Transverse colon (tissue), 4 donors: ENCODE measurements around the gene KDM2B. TPM values are rescaled to one million over a fixed set of nuclear protein-coding genes. Genes with fewer than 3 reads are reported as not detected.

ENCODE experiments used
- DNase-seq: peaks from one replicate; pipeline ENCODE4 v3.0.0-alpha.2; 2019
- H3K27ac ChIP-seq, 4 donors: fragments of 200-600 bp; sonication (generic); 2 replicates each; pipeline ENCODE4 v1.5.1; 2016 to 2018; ENCODE audit warnings: inconsistent platforms in 4 of 4
- H3K27me3 ChIP-seq: fragments of 200-600 bp; sonication (generic); 2 replicates; pipeline ENCODE4 v1.5.1; 2017; ENCODE audit warnings: inconsistent platforms
- H3K36me3 ChIP-seq, 4 donors: fragments of 200-600 bp; sonication (generic); 2 replicates each; pipeline ENCODE4 v1.5.1; 2017 to 2019; ENCODE audit warnings: inconsistent platforms in 4 of 4
- H3K4me1 ChIP-seq, 4 donors: fragments of 200-600 bp; sonication (generic); 2 replicates each; pipeline ENCODE4 v1.5.1; 2017 to 2020; ENCODE audit warnings: inconsistent platforms in 4 of 4
- H3K4me3 ChIP-seq, 4 donors: fragments of 200-600 bp; sonication (generic); 1 replicate in 1 of 4; 2 replicates in 3 of 4; pipeline versions ENCODE4 v1.5.1 to v1.6.1; 2017 to 2019; ENCODE audit warnings: inconsistent platforms in 4 of 4
- H3K9me3 ChIP-seq, 2 donors: fragments of 200-600 bp; sonication (generic); 2 replicates each; pipeline ENCODE4 v1.5.1; 2017 to 2019; ENCODE audit warnings: inconsistent platforms in 2 of 2
- EP300 ChIP-seq: sonication (generic); formaldehyde crosslinking; IDR thresholded peaks from one replicate; pipeline ENCODE4 v1.6.1; 2017; ENCODE audit warnings: antibody characterized with exemption, low read depth
- POLR2A ChIP-seq: fragments of 450-650 bp; IDR thresholded peaks from one replicate; pipeline ENCODE4 v1.6.1; 2016; ENCODE audit warnings: antibody characterized with exemption, mild to moderate bottlenecking, moderate library complexity
- POLR2AphosphoS5 ChIP-seq, 3 donors: sonication (generic); formaldehyde crosslinking; IDR thresholded peaks; one replicate each; pipeline ENCODE4 v1.6.1; 2016; ENCODE audit warnings: antibody characterized with exemption in 3 of 3
- WGBS, 2 donors: methylation state at CpG; one replicate each; pipeline ENCODE4 v1.1.5; 2018; ENCODE audit warnings: low coverage in 1 of 2; 5-methylcytosine and 5-hydroxymethylcytosine counted together
- in situ Hi-C, 4 donors: fragments of 200-750 bp; cut with MboI; loops; one replicate each; pipeline versions ENCODE4 v1.15.0 to v1.15.1; 2017; ENCODE audit warnings: low sequenced_read_pairs in 3 of 4, low pct_ligation_motif_present in 1 of 4, low pct_unique_long_range_greater_than_20kb in 1 of 4
- intact Hi-C: fragments of 100-400 bp; cut with DNase I; formaldehyde crosslinking; loops from one replicate; pipeline ENCODE4 v1.15.1; 2023; ENCODE audit warnings: low total_unique reads
- total RNA-seq, 4 donors: library from RNA; depleted of rRNA; stranded (reverse); fragments of >200 nt; gene quantifications; one replicate each; pipeline ENCODE4 v1.1.0, GENCODE V29; 2016
- TF ChIP-seq, protein P1 (sequence below), 5 experiments: fragments of 200-600 bp in 3 of 5; fragments of 450-650 bp in 2 of 5; sonication (generic) in 3 of 5; IDR thresholded peaks; 1 replicate in 2 of 5; 2 replicates in 3 of 5; pipeline ENCODE4 v1.5.1; 2016 to 2017; ENCODE audit warnings: antibody characterized with exemption in 5 of 5, inconsistent platforms in 3 of 5, mild to moderate bottlenecking in 2 of 5, moderate library complexity in 1 of 5

KDM2B gene
- total RNA-seq, 4 donors from 2014 or later = 7.2 to 39.3 (median 15.2) TPM

DNA sequence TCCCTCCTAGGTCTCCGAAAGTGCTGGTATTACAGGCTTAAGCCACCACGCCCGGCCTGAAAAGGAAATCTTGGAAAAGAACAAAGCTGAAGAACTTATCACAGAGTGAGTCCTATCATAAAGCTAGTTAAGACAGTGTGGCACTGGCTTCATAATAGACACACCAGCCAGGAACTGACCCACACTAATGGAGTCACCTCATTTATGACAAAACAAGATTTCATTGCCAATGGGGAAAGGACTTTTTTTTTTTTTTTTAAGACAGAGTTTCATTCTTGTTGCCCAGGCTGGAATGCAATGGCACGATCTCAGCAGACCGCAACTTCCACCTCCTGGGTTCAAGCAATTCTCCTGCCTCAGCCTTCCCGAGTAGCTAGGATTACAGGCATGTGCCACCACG lies 15.7 kb downstream of the KDM2B start:
- intact Hi-C loops (no loop called here), in situ Hi-C loops (loop anchor here in 1 of 4 donors (10.0 kb wide), 1 partner anchor 50 kb away; no protein-coding TSS in a partner anchor)
- 84 to 87% methylated on average over 7 of the region's 7 CpGs for WGBS, 2 donors
- DNase-seq = no peak
- no peak overlapping the region for H3K27ac ChIP-seq
- no peaks in the 10 kb centered on the region for H3K9me3 ChIP-seq
- peaks cover 0 to 4% (median 0%) of the 10 kb centered on the region in 4 donors for H3K36me3 ChIP-seq
- H3K4me1 ChIP-seq = peaks cover 0 to 17% (median 4%) of the 10 kb centered on the region in 4 donors
- no peak for TF ChIP-seq POLR2AphosphoS5 (IDR thresholded peaks at IDR 0.05)
- TF ChIP-seq POLR2A = no peak
- no peak for TF ChIP-seq EP300
- TF ChIP-seq, protein P1, sequence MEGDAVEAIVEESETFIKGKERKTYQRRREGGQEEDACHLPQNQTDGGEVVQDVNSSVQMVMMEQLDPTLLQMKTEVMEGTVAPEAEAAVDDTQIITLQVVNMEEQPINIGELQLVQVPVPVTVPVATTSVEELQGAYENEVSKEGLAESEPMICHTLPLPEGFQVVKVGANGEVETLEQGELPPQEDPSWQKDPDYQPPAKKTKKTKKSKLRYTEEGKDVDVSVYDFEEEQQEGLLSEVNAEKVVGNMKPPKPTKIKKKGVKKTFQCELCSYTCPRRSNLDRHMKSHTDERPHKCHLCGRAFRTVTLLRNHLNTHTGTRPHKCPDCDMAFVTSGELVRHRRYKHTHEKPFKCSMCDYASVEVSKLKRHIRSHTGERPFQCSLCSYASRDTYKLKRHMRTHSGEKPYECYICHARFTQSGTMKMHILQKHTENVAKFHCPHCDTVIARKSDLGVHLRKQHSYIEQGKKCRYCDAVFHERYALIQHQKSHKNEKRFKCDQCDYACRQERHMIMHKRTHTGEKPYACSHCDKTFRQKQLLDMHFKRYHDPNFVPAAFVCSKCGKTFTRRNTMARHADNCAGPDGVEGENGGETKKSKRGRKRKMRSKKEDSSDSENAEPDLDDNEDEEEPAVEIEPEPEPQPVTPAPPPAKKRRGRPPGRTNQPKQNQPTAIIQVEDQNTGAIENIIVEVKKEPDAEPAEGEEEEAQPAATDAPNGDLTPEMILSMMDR (IDR thresholded peaks at IDR 0.05) = no peak
- no peak overlapping the region for H3K4me3 ChIP-seq
- no peaks in the 10 kb centered on the region for H3K27me3 ChIP-seq

DNA sequence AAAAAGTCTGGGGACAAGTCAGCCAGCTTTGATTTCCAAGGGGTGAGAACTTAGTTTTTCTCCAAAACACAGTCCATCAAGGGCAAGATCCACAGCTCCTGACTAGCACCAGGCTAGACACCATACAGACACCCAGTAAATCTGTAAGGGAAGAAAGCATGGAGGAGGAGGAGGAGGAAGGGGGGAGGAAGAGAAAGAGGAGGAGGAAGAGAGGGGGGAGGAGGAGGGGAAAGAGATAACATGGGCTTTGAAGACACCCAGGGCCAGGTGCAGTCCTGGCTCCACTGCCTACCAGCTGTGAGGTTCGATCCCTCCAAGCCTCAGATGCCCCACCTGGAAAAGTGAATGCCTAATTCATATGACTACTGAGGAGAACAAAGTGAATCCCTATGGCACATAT lies 18.3 kb downstream of the KDM2B start:
- 69 to 100% methylated on average over 1 of the region's 1 CpG for WGBS, 2 donors
- Histone ChIP-seq H3K9me3 (no peaks in the 10 kb centered on the region), H3K27ac (no peak overlapping the region), H3K36me3 (peaks cover 0 to 4% (median 0%) of the 10 kb centered on the region in 4 donors), H3K4me3 (no peak overlapping the region), H3K27me3 (no peaks in the 10 kb centered on the region), H3K4me1 (peaks cover 0 to 3% (median 0%) of the 10 kb centered on the region in 4 donors)
- in situ Hi-C loops = loop anchor here in 1 of 4 donors (10.0 kb wide), 1 partner anchor 52 kb away; no protein-coding TSS in a partner anchor
- intact Hi-C loops = loop anchor here (5.0 kb wide), 1 partner anchor 60 kb away; no protein-coding TSS in a partner anchor
- DNase-seq = no peak
- TF ChIP-seq EP300 (no peak), POLR2A (no peak), POLR2AphosphoS5 (IDR thresholded peaks at IDR 0.05) (no peak)
- TF ChIP-seq, protein P1 (IDR thresholded peaks at IDR 0.05) = no peak

- H3K4me1 ChIP-seq = peaks cover 0 to 6% (median 0%) of the 10 kb centered on the region in 4 donors
- no peak overlapping the region for H3K27ac ChIP-seq
- no peak for DNase-seq
- in situ Hi-C loops = loop anchor here in 1 of 4 donors (10.0 kb wide), 1 partner anchor 54 kb away; no protein-coding TSS in a partner anchor
- intact Hi-C loops = loop anchor here (5.0 kb wide), 1 partner anchor 61 kb away; no protein-coding TSS in a partner anchor
- no peak for TF ChIP-seq POLR2A
- TF ChIP-seq, protein P1 (IDR thresholded peaks at IDR 0.05) = no peak
- WGBS, 2 donors = 94% methylated on average over 16 of the region's 16 CpGs; no CpG with 5 or more reads in 1 of the 2 donors
- H3K4me3 ChIP-seq = no peak overlapping the region
- H3K36me3 ChIP-seq = peaks cover 0 to 4% (median 0%) of the 10 kb centered on the region in 4 donors
- H3K27me3 ChIP-seq = no peaks in the 10 kb centered on the region
- H3K9me3 ChIP-seq = no peaks in the 10 kb centered on the region
These were observed 19.8 kb downstream of the KDM2B start for GRCh38 chr12:121561009-121561395.

GRCh38 chr12:121560392-121561008 lies 20.3 kb downstream of the KDM2B start:
- no peak overlapping the region for H3K4me3 ChIP-seq
- in situ Hi-C loops (loop anchor here in 1 of 4 donors (10.0 kb wide), 1 partner anchor 54 kb away; no protein-coding TSS in a partner anchor), intact Hi-C loops (loop anchor here (5.0 kb wide), 1 partner anchor 62 kb away; no protein-coding TSS in a partner anchor)
- H3K9me3 ChIP-seq = no peaks in the 10 kb centered on the region
- DNase-seq = peak; percentile 17
- no peak for TF ChIP-seq POLR2A
- TF ChIP-seq EP300 = no peak
- TF ChIP-seq, protein P1 (IDR thresholded peaks at IDR 0.05) = no peak
- TF ChIP-seq POLR2AphosphoS5 (IDR thresholded peaks at IDR 0.05) = no peak
- H3K4me1 ChIP-seq = peaks cover 0 to 6% (median 0%) of the 10 kb centered on the region in 4 donors
- H3K36me3 ChIP-seq = peaks cover 0 to 4% (median 0%) of the 10 kb centered on the region in 4 donors
- no peak overlapping the region for H3K27ac ChIP-seq
- WGBS, 2 donors = 75% methylated on average over 8 of the region's 8 CpGs; no CpG with 5 or more reads in 1 of the 2 donors
- no peaks in the 10 kb centered on the region for H3K27me3 ChIP-seq
